SK-N-SH treated with all-trans-retinoic acid at 6 μM for 48 hours (cell line): ENCODE measurements around the gene KLF18.

Source experiments
- ATAC-seq: fragments of 200-7000 bp; cut with Tn5 transposase; 3 replicates; pipeline ENCODE4 v1.9.1; 2020; ENCODE audit warnings: mild to moderate bottlenecking, moderate library complexity
- ARNTL ChIP-seq: fragments of 450-650 bp; formaldehyde crosslinking; IDR thresholded peaks from 2 replicates; pipeline ENCODE4 v1.5.0; 2020; ENCODE audit warnings: low read depth, mild to moderate bottlenecking, moderate library complexity, borderline replicate concordance
- BACH2 ChIP-seq: fragments of 250-450 bp; sonication (Bioruptor Pico); IDR thresholded peaks from 2 replicates; pipeline ENCODE4 v1.9.0; 2021; ENCODE audit warnings: mild to moderate bottlenecking, borderline replicate concordance
- CREB5 ChIP-seq: fragments of 250-450 bp; sonication (Bioruptor Pico); IDR thresholded peaks from 2 replicates; pipeline ENCODE4 v1.5.1; 2020; ENCODE audit warnings: low read depth, mild to moderate bottlenecking, moderate library complexity
- CSDC2 ChIP-seq: fragments of 250-450 bp; sonication (Bioruptor Pico); IDR thresholded peaks from 2 replicates; pipeline ENCODE4 v1.5.0; 2020; ENCODE audit warnings: mild to moderate bottlenecking, moderate library complexity
- ESRRG ChIP-seq: fragments of 250-450 bp; sonication (Bioruptor Pico); IDR thresholded peaks from 2 replicates; pipeline ENCODE4 v1.6.1; 2021; ENCODE audit warnings: mild to moderate bottlenecking
- GLIS3 ChIP-seq: fragments of 250-450 bp; sonication (Bioruptor Pico); IDR thresholded peaks from 2 replicates; pipeline ENCODE4 v1.5.0; 2020; ENCODE audit warnings: mild to moderate bottlenecking, moderate library complexity
- ISL1 ChIP-seq: fragments of 250-450 bp; sonication (Bioruptor Pico); IDR thresholded peaks from 2 replicates; pipeline ENCODE4 v2.1.2; 2022; ENCODE audit warnings: mild to moderate bottlenecking, moderate library complexity
- OSR1 ChIP-seq: fragments of 250-450 bp; sonication (Bioruptor Pico); IDR thresholded peaks from 2 replicates; pipeline ENCODE4 v1.8.0; 2022; ENCODE audit warnings: moderate library complexity, mild to moderate bottlenecking, inconsistent platforms
- PATZ1 ChIP-seq: fragments of 250-450 bp; sonication (Bioruptor Pico); IDR thresholded peaks from 2 replicates; pipeline ENCODE4 v1.8.0; 2020; ENCODE audit warnings: mild to moderate bottlenecking, moderate library complexity, borderline replicate concordance
- POU6F1 ChIP-seq: fragments of 250-450 bp; sonication (Bioruptor Pico); IDR thresholded peaks from 2 replicates; pipeline ENCODE4 v1.8.0; 2021; ENCODE audit warnings: low read depth, mild to moderate bottlenecking, moderate library complexity, borderline replicate concordance
- PPARA ChIP-seq: fragments of 250-450 bp; sonication (Bioruptor Pico); IDR thresholded peaks from 2 replicates; pipeline ENCODE4 v1.5.0; 2020; ENCODE audit warnings: mild to moderate bottlenecking, borderline replicate concordance
- RARB ChIP-seq: fragments of 250-450 bp; sonication (Bioruptor Pico); IDR thresholded peaks from 2 replicates; pipeline ENCODE4 v1.8.0; 2021; ENCODE audit warnings: mild to moderate bottlenecking, moderate library complexity
- SNAI2 ChIP-seq: fragments of 250-450 bp; sonication (Bioruptor Pico); IDR thresholded peaks from 2 replicates; pipeline ENCODE4 v1.5.0; 2020; ENCODE audit warnings: mild to moderate bottlenecking, moderate library complexity
- TCF4 ChIP-seq: fragments of 250-450 bp; sonication (Bioruptor Pico); IDR thresholded peaks from 2 replicates; pipeline ENCODE4 v1.8.0; 2021; ENCODE audit warnings: mild to moderate bottlenecking, moderate library complexity, borderline replicate concordance
- TOX ChIP-seq: fragments of 250-450 bp; sonication (Bioruptor Pico); IDR thresholded peaks from 2 replicates; pipeline ENCODE4 v1.8.0; 2021; ENCODE audit warnings: mild to moderate bottlenecking, moderate library complexity, borderline replicate concordance
- TSHZ2 ChIP-seq: fragments of 250-450 bp; sonication (Bioruptor Pico); IDR thresholded peaks from 2 replicates; pipeline ENCODE4 v1.5.0; 2020; ENCODE audit warnings: mild to moderate bottlenecking, moderate library complexity
- ZFP3 ChIP-seq: fragments of 250-450 bp; sonication (Bioruptor Pico); IDR thresholded peaks from 2 replicates; pipeline ENCODE4 v1.5.0; 2020; ENCODE audit warnings: mild to moderate bottlenecking, moderate library complexity
- ZFP30 ChIP-seq: fragments of 450-650 bp; formaldehyde crosslinking; IDR thresholded peaks from 2 replicates; pipeline ENCODE4 v1.5.0; 2022; ENCODE audit warnings: mild to moderate bottlenecking, moderate library complexity
- ZNF565 ChIP-seq: fragments of 450-650 bp; formaldehyde crosslinking; conservative IDR thresholded peaks from 2 replicates; pipeline ENCODE4 v1.5.0; 2020; ENCODE audit warnings: low read depth, mild to moderate bottlenecking, moderate library complexity
- ZNF70 ChIP-seq: fragments of 450-650 bp; formaldehyde crosslinking; IDR thresholded peaks from 2 replicates; pipeline ENCODE4 v1.5.0; 2020; ENCODE audit warnings: mild to moderate bottlenecking, moderate library complexity
- ZNF8 ChIP-seq: fragments of 450-650 bp; formaldehyde crosslinking; IDR thresholded peaks from 2 replicates; pipeline ENCODE4 v1.5.0; 2020; ENCODE audit warnings: mild to moderate bottlenecking, moderate library complexity

KLF18 gene

GRCh38 chr1:44090429-44091252 lies 50.8 kb downstream of the KLF18 start:
- TF ChIP-seq CREB5 (CRISPR knock-in tag) (no peak), POU6F1 (CRISPR knock-in tag) (no peak), CSDC2 (CRISPR knock-in tag) (no peak), SNAI2 (CRISPR knock-in tag) (no peak), RARB (no peak), TSHZ2 (no peak), PATZ1 (CRISPR knock-in tag) (no peak), ZFP3 (CRISPR knock-in tag) (no peak), ZNF565 (CRISPR knock-in tag) (no peak), TOX (no peak), PPARA (CRISPR knock-in tag) (no peak), GLIS3 (CRISPR knock-in tag) (no peak), ARNTL (no peak), ZFP30 (CRISPR knock-in tag) (no peak), ESRRG (no peak)
- ATAC-seq, result no peak

GRCh38 chr1:44089371-44090048 lies 51.9 kb downstream of the KLF18 start:
- no peak for TF ChIP-seq RARB
- no peak for TF ChIP-seq BACH2
- TF ChIP-seq ISL1 (CRISPR knock-in tag), result no peak
- no peak for TF ChIP-seq TOX
- TF ChIP-seq ZNF70, result no peak
- no peak for TF ChIP-seq TSHZ2
- TF ChIP-seq ZNF565 (CRISPR knock-in tag), result no peak
- no peak for TF ChIP-seq CSDC2 (CRISPR knock-in tag)
- no peak for TF ChIP-seq ZNF8
- TF ChIP-seq OSR1 (CRISPR knock-in tag), result no peak
- no peak for TF ChIP-seq PATZ1 (CRISPR knock-in tag)
- no peak for TF ChIP-seq POU6F1 (CRISPR knock-in tag)
- TF ChIP-seq TCF4 (CRISPR knock-in tag), result no peak
- no peak for TF ChIP-seq CREB5 (CRISPR knock-in tag)

More at GRCh38 chr1:44089371-44090048, 51.9 kb downstream of the KLF18 start:
- ATAC-seq, result peak; percentile 36; the same call in 1 of the 3 replicates
